A673 (cell line): ENCODE data around the gene BMF.

ENCODE experiments used
- CTCF ChIP-seq: fragments of 300-800, 200-600 bp; sonication (generic); conservative IDR thresholded peaks from 2 replicates; pipeline ENCODE4 v1.5.1; 2017; ENCODE audit warnings: low read depth, mild to moderate bottlenecking, antibody characterized with exemption, low read length, moderate library complexity, mixed read lengths
- EZH2 ChIP-seq: fragments of 200-600 bp; sonication (generic); IDR thresholded peaks from 2 replicates; pipeline ENCODE4 v1.6.1; 2017; ENCODE audit warnings: borderline replicate concordance, low read depth, mild to moderate bottlenecking, mixed read lengths, antibody characterized with exemption, low read length; ENCODE audit not compliant: poor library complexity, severe bottlenecking

- TF ChIP-seq CTCF = no peak
- no peak for TF ChIP-seq EZH2
Measured at GRCh38 chr15:40136470-40137302, 28.0 kb upstream of the BMF start.
